ENCODE data around the gene MYBL2. TPM values are rescaled to one million over a fixed set of nuclear protein-coding genes. Genes with fewer than 3 reads are reported as not detected.
A peak's percentile ranks its signal among the peaks of the same experiment; 100 is the strongest.

The MYBL2 gene
- total RNA-seq, 4 donors from 2014 or later = 0.11 to 0.33 (median 0.19) TPM; not detected in 1

- H3K27ac ChIP-seq (replicated peaks in 1 of 4) = peak overlapping the region; percentile 80 to 84 (median 80)
- H3K27me3 ChIP-seq = peaks cover 0 to 11% (median 0%) of the 10 kb centered on the region in 4 donors
- 74% methylated on average over 8 of the region's 11 CpGs for WGBS
- TF ChIP-seq POLR2AphosphoS5 (IDR thresholded peaks at IDR 0.05) = peak; percentile 67 to 82
- TF ChIP-seq CTCF (IDR thresholded peaks at IDR 0.05) = peak in 2 of 3 experiments; percentile 12 to 29
- TF ChIP-seq POLR2A (IDR thresholded peaks at IDR 0.05; ENCODE audit: low read depth) = no peak
- peak; percentile 85 for TF ChIP-seq EP300 (IDR thresholded peaks at IDR 0.05)
- peaks cover 6 to 34% (median 30%) of the 10 kb centered on the region in 4 donors for H3K4me1 ChIP-seq
- no peak for DNase-seq (ENCODE audit: extremely low spot score)
- intact Hi-C loops (cut with DNase I) = loop anchor here (5.0 to 10.0 kb wide), 2 partner anchors 163 to 446 kb away; partner anchors contain the start of gene TOX2
- no peaks in the 10 kb centered on the region for H3K9me3 ChIP-seq
- no peak overlapping the region for H3K4me3 ChIP-seq
- no peaks in the 10 kb centered on the region for H3K36me3 ChIP-seq
Observed at GRCh38 chr20:43751167-43752050, 84.5 kb downstream of the MYBL2 start.

- no peaks in the 10 kb centered on the region for H3K36me3 ChIP-seq
- intact Hi-C loops (cut with DNase I) = loop anchor here (5.0 to 10.0 kb wide), 2 partner anchors 163 to 445 kb away; partner anchors contain the start of gene TOX2
Observed at GRCh38 chr20:43752051-43752360, 85.1 kb downstream of the MYBL2 start.

GRCh38 chr20:43752561-43753301 is 85.8 kb downstream of the MYBL2 start:
- Histone ChIP-seq H3K4me3 (no peak overlapping the region), H3K27ac (replicated peaks in 1 of 4) (peak overlapping the region; percentile 80 to 84 (median 80)), H3K27me3 (peaks cover 0 to 7% (median 0%) of the 10 kb centered on the region in 4 donors), H3K4me1 (peaks cover 6 to 39% (median 30%) of the 10 kb centered on the region in 4 donors), H3K36me3 (no peaks in the 10 kb centered on the region), H3K9me3 (no peaks in the 10 kb centered on the region)
- WGBS = 81% methylated on average over 13 of the region's 13 CpGs
- intact Hi-C loops (cut with DNase I) = loop anchor here (5.0 to 10.0 kb wide), 2 partner anchors 162 to 445 kb away; partner anchors contain the start of gene TOX2
- no peak for DNase-seq (ENCODE audit: extremely low spot score)
- TF ChIP-seq CTCF (IDR thresholded peaks at IDR 0.05) (no peak), POLR2AphosphoS5 (IDR thresholded peaks at IDR 0.05) (no peak), EP300 (IDR thresholded peaks at IDR 0.05) (no peak), POLR2A (IDR thresholded peaks at IDR 0.05; ENCODE audit: low read depth) (no peak)

More at GRCh38 chr20:43752051-43752360, 85.1 kb downstream of the MYBL2 start:
- DNase-seq (ENCODE audit: extremely low spot score) = no peak
- H3K4me1 ChIP-seq = peaks cover 6 to 36% (median 30%) of the 10 kb centered on the region in 4 donors
- TF ChIP-seq CTCF (IDR thresholded peaks at IDR 0.05) (no peak), POLR2AphosphoS5 (IDR thresholded peaks at IDR 0.05) (no peak), POLR2A (IDR thresholded peaks at IDR 0.05; ENCODE audit: low read depth) (no peak), EP300 (IDR thresholded peaks at IDR 0.05) (no peak)
- no peaks in the 10 kb centered on the region for H3K9me3 ChIP-seq
- peak overlapping the region; percentile 80 to 84 (median 80) for H3K27ac ChIP-seq (replicated peaks in 1 of 4)
- H3K27me3 ChIP-seq = peaks cover 0 to 11% (median 0%) of the 10 kb centered on the region in 4 donors
- WGBS = 93% methylated on average over 2 of the region's 4 CpGs
- no peak overlapping the region for H3K4me3 ChIP-seq

GRCh38 chr20:43755390-43755789 is 88.5 kb downstream of the MYBL2 start:
- no peak overlapping the region for H3K4me3 ChIP-seq
- H3K4me1 ChIP-seq = peaks cover 0 to 28% (median 21%) of the 10 kb centered on the region in 4 donors
- WGBS = 81% methylated on average over 7 of the region's 7 CpGs
- no peaks in the 10 kb centered on the region for H3K27me3 ChIP-seq
- intact Hi-C loops (cut with DNase I) = loop anchor here (10.0 kb wide), 1 partner anchor 159 kb away; the partner anchor contains the start of gene TOX2
- TF ChIP-seq CTCF (IDR thresholded peaks at IDR 0.05) = no peak
- peak in 1 of 2 donors; percentile 16 for TF ChIP-seq POLR2AphosphoS5 (IDR thresholded peaks at IDR 0.05)
- peak overlapping the region in 3 of 4 donors; percentile 12 to 39 (median 33) for H3K27ac ChIP-seq (replicated peaks in 1 of 4)
- no peak for DNase-seq (ENCODE audit: extremely low spot score)
- H3K9me3 ChIP-seq = no peaks in the 10 kb centered on the region
- H3K36me3 ChIP-seq = no peaks in the 10 kb centered on the region
